Inferior parietal cortex (tissue), 1 donor: ENCODE measurements around the gene HLA-DOB.
A peak's percentile ranks its signal among the peaks of the same experiment; 100 is the strongest.

Experiments
- DNase-seq: peaks from one replicate; pipeline ENCODE4 v3.0.0-alpha.2; 2016; ENCODE audit errors: extremely low spot score

HLA-DOB gene

GRCh38 chr6:32816746-32817204, at the start of gene HLA-DOB:
TSS of gene HLA-DOB (minus strand) at chr6:32817002. CDS start at chr6:32816951, 51 bp downstream.
- DNase-seq, result no peak

DNA sequence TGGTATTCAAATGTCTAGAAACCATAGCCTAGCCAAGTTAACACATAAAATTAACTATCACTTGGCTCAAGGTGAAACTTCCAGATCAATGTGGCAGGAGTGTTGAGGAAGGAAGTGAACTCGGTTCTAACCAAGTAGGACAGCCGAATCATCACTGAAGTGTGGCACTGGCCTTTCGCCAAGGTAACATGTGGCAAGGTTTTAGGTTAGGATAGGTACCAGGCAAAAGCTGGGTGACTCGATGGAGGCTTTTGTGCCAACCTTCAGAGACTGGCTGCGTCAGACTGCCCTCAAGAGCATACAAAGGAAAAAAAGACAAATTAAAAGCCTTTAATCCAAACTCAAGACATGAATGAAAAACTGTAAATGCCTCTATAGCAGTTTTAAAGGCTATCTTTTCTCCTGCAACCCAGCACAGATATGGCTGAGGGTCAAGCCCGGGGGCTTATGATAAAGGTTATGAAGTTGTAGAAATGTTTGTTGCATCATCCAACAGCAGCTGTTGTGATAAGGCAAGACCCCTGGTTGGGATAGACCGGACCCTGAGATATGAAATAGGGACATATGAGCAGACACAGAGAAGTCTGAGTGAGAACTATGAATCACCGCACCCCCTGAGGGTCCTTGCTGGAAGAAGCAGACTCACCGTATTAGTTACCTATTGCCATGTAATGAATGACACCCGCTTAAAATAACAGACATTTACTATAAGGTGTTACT, 49.1 kb upstream of the HLA-DOB start:
- DNase-seq, result no peak

- no peak for DNase-seq
Measured at GRCh38 chr6:32862725-32863124, 45.9 kb upstream of the HLA-DOB start.

DNA sequence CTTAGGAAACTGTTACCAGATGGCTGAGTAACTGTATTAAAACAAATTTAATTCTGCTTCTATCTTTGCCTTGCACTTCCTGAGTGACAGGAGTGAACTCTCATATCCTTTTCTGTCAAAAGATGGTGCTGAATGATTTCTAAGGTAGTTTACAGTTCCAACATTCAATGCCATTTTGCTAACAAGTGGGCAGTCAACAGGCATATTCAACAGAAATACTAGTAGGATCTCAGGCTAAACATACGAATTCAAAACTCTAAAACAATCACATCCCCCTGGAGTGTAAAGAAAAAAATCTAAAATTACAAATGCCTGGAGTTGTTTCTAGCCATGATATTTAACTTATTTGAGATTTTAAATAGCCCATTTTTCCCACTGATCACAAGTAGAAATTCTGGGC, 43.9 kb upstream of the HLA-DOB start:
- DNase-seq, result no peak

GRCh38 chr6:32858194-32858593, 41.4 kb upstream of the HLA-DOB start:
- no peak for DNase-seq

DNA sequence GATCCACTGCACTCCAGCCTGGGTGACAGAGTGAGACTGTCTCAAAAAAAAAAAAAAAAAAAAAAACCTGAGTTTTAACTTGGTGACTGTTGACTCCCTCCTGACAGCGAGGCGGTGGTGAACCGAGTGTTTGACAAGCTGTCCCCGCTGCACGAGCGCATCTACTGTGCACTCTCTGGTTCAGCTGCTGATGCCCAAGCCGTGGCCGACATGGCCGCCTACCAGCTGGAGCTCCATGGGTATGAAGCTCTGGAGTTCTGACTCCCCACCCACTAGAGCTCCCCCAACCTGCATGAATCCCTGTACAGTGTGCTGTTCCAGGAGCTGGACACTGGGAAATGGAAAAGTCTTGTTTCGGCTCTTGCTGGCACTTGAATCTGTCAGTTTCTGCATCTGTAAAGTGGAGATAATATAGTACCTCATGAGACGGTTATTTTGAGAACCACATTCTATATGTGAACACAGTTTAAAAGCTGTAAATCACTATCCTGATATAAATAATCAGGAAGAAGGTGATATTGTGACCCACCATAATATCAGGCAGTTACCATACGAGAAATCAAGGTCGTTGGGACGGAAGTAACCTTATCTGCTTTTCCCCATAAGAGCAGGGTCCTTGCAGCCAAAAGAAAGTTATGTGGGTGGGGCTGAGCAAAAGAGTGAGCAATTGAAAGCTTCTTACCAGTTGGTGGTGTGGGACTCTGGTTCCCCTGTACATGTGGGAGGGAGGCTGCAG, 40.5 kb upstream of the HLA-DOB start:
- DNase-seq, result no peak

- no peak for DNase-seq
Measured at GRCh38 chr6:32855467-32856174, 38.8 kb upstream of the HLA-DOB start.

DNA sequence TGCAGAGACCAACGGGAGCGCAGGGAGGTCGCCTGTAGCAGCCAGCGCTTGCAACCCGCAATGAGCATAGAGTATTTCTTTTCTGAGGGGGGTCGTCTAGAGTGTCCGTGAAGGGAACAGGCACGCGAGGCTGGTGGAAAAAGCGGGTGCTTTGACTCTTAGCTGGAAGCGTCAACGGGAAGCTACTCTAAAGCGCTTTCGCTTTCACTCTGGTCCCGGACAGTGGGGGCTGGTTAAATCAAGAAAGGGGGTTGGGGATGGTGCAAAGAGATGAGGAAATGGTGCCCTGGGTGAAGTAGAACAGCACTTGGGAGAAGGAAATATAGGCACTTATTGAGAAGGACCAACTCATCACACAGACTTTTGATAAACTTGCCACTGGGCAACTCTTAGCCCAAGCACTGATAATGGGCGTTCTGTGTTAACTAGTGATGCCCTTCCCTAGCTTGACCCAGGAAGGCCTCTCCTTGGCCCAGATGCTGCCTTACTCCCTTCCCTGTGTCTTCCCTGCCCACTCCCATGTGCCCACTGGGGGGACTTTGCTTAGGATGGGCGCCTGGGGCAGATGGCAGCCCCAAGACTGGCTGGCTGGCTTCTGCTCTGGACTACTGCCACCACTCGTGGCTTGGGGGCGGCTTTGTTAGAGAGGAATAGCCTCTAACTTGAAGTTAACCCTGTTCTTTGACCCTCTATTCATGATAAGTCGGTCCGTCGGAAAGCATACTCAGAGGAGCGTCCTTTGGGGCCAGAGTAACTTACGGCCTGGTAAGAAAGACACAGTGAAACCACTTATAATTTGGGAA, 37.8 kb upstream of the HLA-DOB start:
- DNase-seq, result peak; percentile 45

DNA sequence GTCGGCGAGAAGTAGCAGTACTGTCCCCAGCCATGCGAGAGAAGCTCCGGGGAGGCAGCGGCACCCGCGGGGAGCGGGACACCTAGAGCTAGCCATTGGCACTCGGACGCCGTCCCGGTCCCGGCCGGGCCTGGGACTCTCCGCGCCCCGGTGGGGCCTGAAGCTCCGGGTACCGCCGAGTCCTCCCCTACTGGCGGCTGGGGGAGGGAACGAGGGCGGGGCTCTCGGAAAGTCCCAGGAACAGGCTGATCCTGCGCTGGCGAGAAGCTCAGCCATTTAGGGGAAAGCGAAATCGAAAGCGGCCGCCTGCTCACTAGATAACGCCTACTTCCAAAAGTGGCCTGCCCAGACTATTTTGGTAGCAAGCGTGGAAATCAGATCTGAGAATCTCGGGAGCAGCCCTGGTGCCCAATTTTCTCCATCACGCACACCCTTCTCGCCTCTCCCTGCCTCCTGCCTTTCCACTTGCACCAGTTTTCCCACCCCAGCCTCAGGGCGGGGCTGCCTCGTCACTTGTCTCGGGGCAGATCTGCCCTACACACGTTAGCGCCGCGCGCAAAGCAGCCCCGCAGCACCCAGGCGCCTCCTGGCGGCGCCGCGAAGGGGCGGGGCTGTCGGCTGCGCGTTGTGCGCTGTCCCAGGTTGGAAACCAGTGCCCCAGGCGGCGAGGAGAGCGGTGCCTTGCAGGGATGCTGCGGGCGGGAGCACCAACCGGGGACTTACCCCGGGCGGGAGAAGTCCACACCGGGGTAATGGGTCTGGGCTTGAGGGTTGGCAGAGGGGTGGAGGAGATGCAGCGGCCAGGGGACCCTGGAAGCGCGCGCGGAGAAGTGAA, 37.0 kb upstream of the HLA-DOB start, which contains the start of the genes PSMB9 and TAP1:
PSMB9 (plus strand) TSS at position 652 of the 835 bp plus-strand sequence; CDS start at position 690, 38 bp downstream.
TAP1 (minus strand) TSS at position 164 of the 835 bp plus-strand sequence; CDS start at position 96, 68 bp downstream.
- peak; percentile 93 for DNase-seq

GRCh38 chr6:32852844-32853540, 36.2 kb upstream of the HLA-DOB start:
- DNase-seq, result peak; percentile 51

GRCh38 chr6:32852018-32852843, 35.4 kb upstream of the HLA-DOB start:
- DNase-seq, result no peak

DNA sequence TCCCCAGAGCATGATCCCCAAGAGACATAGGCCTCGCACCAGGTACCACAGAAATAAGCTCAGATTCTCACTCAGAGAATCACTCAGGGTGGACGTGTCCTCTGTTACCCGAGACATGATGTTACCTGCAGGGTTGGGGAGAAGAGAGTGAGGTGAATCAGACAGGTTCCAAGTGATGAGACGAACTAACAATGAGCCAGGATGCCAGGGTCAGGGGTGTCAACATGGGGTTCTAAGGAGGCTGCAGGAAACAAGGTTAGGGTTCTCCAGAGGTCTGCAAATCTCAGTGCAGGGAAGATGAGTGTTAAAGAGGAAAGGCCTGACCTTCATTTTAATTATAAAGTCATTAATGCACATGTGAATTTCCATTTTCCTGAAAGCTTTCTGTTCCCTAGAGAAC, 34.2 kb upstream of the HLA-DOB start:
- DNase-seq, result no peak

- DNase-seq, result no peak
Measured at GRCh38 chr6:32849126-32849525, 32.3 kb upstream of the HLA-DOB start.

GRCh38 chr6:32847795-32848194, 31.0 kb upstream of the HLA-DOB start:
- no peak for DNase-seq

DNA sequence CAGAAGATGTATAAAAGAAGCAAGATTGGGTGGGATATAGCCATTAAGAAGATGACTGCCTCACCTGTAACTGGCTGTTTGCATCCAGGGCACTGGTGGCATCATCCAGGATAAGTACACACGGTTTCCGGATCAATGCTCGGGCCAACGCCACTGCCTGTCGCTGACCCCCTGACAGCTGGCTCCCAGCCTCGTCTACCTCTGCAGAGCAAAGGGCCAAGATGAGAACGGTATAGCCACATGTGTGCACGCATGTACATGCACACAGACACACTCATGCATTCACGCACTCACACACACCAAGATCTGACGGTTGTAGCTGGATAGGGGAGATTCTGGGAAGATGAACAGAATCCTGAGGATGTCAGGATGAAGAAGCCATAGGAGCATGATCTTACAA, 30.2 kb upstream of the HLA-DOB start:
- DNase-seq, result no peak

DNA sequence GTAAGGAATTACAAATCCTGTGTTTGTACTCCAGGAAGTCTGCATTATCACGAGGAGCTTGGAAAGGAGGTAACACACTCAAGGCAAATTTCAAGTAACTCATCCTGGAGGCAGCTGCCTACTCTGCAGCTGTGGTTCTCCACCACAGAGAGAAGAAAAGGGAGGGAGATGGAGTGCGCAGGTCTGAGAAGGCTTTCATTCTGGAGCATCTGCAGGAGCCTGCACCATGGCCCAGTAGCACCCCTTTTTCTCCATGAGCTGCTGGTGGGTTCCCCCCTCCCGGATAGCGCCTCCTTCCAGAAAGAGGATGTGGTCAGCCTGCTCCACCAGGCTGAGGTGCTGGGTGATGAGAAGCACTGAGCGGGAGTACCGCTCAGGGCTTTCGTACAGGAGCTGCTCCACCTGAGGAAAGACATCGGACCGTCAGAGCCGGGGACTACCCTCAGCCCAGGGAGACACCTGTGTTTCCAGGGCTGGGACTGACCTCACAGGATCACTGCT, 28.6 kb upstream of the HLA-DOB start:
- DNase-seq, result no peak

DNA sequence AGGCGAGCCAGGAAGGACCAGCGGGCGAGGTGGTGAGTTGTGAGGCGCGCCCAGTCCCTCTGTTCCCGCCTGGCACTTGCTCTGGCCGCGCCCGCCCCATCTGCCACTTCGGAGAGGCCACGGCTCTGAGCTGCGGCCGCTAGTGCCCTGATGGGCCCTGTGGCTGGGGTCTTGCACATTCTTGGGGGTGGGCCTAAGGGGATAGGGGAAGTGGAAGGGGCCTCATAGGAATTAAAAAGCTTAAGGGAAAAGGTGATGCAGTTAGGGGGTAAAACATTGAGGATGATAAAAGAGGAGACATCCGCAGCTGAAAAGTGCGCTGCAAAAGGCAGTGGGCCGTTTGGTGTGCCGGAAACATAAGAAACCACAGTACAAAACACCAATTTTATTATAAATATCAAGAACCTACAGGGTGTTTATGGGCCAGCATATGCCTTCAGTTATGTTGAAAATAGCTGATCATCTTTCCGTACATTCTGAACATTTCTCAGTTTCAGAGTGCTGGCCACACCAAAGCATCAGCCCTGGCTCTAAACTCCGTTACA, 28.1 kb upstream of the HLA-DOB start:
- DNase-seq, result no peak
